Body of pancreas (tissue), 4 donors: Measurements from ENCODE around the gene CEND1. TPM values are rescaled to one million over a fixed set of nuclear protein-coding genes. Genes with fewer than 3 reads are reported as not detected.

Experiments
- ATAC-seq: fragments of 150-250 bp; one replicate; pipeline ENCODE4 v1.9.1; 2016
- DNase-seq, 4 donors: peaks; one replicate each; pipeline ENCODE4 v3.0.0-alpha.2; 2019
- H3K27ac ChIP-seq, 4 donors: fragments of 200-600 bp; sonication (generic); 1 replicate in 3 of 4; 2 replicates in 1 of 4; pipeline versions ENCODE4 v1.5.1 to v1.6.1; 2016 to 2019; ENCODE audit warnings: mild to moderate bottlenecking in 1 of 4, mixed read lengths in 1 of 4, moderate library complexity in 1 of 4
- H3K27me3 ChIP-seq, 2 donors: fragments of 200-600 bp; sonication (generic); one replicate each; pipeline ENCODE4 v1.6.0; 2016; ENCODE audit warnings: mild to moderate bottlenecking in 1 of 2
- H3K36me3 ChIP-seq, 2 donors: fragments of 200-600 bp; sonication (generic); replicated peaks in 1 of 2; 2 replicates each; pipeline ENCODE4 v1.5.1; 2016; ENCODE audit warnings: low read depth in 2 of 2; ENCODE audit not compliant: insufficient read depth in 1 of 2
- H3K4me1 ChIP-seq: fragments of 200-600 bp; sonication (generic); one replicate; pipeline ENCODE4 v1.6.0; 2016
- H3K4me3 ChIP-seq, 2 donors: fragments of 200-600 bp; sonication (generic); 1 replicate in 1 of 2; 2 replicates in 1 of 2; pipeline ENCODE4 v1.5.1; 2016 to 2019
- H3K9me3 ChIP-seq, 3 donors: fragments of 200-600 bp; sonication (generic); 1 replicate in 2 of 3; 2 replicates in 1 of 3; pipeline ENCODE4 v1.5.1; 2016
- POLR2A ChIP-seq, 3 donors: fragments of 450-650 bp; IDR thresholded peaks; one replicate each; pipeline ENCODE4 v1.6.1; 2016; ENCODE audit warnings: antibody characterized with exemption in 3 of 3, mild to moderate bottlenecking in 2 of 3
- WGBS, 2 donors: methylation state at CpG; one replicate each; pipeline ENCODE4 v1.1.5; 2017; 5-methylcytosine and 5-hydroxymethylcytosine counted together
- intact Hi-C: fragments of 100-400 bp; cut with DNase I; formaldehyde crosslinking; loops from one replicate; pipeline ENCODE4 v1.15.1; 2023
- total RNA-seq, 2 donors: library from RNA; depleted of rRNA; stranded (reverse); fragments of >200 nt; gene quantifications; one replicate each; pipeline ENCODE4 v1.1.0, GENCODE V29; 2016
- TF ChIP-seq, protein P1 (sequence below), 7 experiments: fragments of 450-650 bp in 4 of 7; fragments of 200-600 bp in 3 of 7; sonication (generic) in 3 of 7; IDR thresholded peaks; one replicate each; pipeline ENCODE4 v1.5.1; 2016 to 2019; ENCODE audit warnings: antibody characterized with exemption in 7 of 7

The CEND1 gene
- total RNA-seq, 2 donors from 2014 or later: 0.78 TPM; not detected in 1

DNA sequence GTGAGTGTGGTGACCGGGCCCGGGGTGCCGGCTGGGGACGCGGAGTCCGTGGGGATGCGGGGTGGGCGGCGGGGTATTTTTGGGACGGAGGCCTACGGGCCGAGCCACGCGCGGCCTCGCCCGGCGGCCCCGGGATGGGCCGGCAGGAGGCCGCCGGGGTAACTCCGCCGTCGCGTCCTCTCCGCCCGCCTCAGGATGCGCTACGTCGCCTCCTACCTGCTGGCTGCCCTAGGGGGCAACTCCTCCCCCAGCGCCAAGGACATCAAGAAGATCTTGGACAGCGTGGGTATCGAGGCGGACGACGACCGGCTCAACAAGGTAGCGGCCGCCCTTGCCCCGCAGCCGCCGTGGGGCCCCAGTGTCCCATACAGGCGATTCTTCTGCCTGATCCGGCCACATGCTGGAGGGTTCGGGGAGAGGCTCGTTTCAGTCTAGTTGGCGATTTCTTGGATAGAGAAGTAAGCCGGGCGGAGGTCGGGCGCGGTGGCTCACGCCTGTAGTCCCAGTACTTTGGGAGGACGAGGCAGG lies 20.2 kb upstream of the CEND1 start:
- Histone ChIP-seq H3K4me3 (peak overlapping the region; percentile 51 to 78), H3K27me3 (no peaks in the 10 kb centered on the region), H3K27ac (peak overlapping the region; percentile 93 to 100 (median 98)), H3K4me1 (peaks cover 32% of the 10 kb centered on the region), H3K9me3 (no peaks in the 10 kb centered on the region), H3K36me3 (peaks cover 0 to 12% of the 10 kb centered on the region in 2 donors)
- DNase-seq (no peak), ATAC-seq (no peak)
- WGBS, 2 donors: 0% methylated on average over 51 of the region's 55 CpGs; no CpG with 5 or more reads in 1 of the 2 donors
- intact Hi-C loops: no loop called here
- no peak for TF ChIP-seq POLR2A (IDR thresholded peaks at IDR 0.05)
- TF ChIP-seq, protein P1, sequence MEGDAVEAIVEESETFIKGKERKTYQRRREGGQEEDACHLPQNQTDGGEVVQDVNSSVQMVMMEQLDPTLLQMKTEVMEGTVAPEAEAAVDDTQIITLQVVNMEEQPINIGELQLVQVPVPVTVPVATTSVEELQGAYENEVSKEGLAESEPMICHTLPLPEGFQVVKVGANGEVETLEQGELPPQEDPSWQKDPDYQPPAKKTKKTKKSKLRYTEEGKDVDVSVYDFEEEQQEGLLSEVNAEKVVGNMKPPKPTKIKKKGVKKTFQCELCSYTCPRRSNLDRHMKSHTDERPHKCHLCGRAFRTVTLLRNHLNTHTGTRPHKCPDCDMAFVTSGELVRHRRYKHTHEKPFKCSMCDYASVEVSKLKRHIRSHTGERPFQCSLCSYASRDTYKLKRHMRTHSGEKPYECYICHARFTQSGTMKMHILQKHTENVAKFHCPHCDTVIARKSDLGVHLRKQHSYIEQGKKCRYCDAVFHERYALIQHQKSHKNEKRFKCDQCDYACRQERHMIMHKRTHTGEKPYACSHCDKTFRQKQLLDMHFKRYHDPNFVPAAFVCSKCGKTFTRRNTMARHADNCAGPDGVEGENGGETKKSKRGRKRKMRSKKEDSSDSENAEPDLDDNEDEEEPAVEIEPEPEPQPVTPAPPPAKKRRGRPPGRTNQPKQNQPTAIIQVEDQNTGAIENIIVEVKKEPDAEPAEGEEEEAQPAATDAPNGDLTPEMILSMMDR (IDR thresholded peaks at IDR 0.05): peak in 1 of 7 experiments; percentile 1

DNA sequence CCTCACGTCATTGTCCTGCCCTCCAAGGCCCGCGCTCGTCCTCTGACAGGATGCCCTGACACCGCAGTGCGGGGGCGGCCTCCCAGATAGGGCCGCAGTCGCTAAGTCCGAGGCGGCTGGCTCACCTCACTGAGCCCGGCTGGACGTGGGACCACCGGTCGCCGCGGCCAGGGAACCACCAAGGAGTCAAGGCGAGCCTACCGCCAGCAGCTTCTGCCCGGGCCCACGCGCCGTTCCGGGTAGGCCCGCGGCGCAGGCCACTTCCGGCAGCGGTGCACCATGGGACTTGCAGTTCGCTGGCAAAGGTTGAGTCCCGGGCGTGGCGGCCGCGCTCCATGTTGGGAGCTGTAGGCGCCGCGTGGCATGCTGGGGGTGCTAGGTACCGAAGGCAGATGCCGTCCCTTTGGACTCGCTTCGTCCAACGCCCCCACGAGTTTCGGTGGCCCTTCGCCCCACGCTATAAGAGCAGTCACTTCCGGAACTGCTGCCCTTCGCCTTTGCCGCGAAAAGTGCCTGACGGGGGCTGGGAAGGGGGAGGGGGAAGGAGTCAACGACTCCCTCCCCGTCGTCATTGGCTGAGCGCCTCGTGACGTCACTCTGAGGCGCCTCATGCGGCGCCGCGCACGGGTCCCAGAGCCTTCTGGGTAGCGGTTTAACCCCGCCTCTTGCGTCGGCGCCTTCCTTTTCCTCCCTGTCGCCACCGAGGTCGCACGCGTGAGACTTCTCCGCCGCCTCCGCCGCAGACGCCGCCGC lies 19.6 kb upstream of the CEND1 start, which contains the start of gene RPLP2:
TSS of gene RPLP2 (plus strand) at position 681 of the 753 bp plus-strand sequence. CDS start 268 bp downstream, outside the sequence.
- peaks cover 38% of the 10 kb centered on the region for H3K4me1 ChIP-seq
- WGBS, 2 donors: 0% methylated on average over 79 of the region's 81 CpGs; no CpG with 5 or more reads in 1 of the 2 donors
- peak; percentile 91 for ATAC-seq

DNA sequence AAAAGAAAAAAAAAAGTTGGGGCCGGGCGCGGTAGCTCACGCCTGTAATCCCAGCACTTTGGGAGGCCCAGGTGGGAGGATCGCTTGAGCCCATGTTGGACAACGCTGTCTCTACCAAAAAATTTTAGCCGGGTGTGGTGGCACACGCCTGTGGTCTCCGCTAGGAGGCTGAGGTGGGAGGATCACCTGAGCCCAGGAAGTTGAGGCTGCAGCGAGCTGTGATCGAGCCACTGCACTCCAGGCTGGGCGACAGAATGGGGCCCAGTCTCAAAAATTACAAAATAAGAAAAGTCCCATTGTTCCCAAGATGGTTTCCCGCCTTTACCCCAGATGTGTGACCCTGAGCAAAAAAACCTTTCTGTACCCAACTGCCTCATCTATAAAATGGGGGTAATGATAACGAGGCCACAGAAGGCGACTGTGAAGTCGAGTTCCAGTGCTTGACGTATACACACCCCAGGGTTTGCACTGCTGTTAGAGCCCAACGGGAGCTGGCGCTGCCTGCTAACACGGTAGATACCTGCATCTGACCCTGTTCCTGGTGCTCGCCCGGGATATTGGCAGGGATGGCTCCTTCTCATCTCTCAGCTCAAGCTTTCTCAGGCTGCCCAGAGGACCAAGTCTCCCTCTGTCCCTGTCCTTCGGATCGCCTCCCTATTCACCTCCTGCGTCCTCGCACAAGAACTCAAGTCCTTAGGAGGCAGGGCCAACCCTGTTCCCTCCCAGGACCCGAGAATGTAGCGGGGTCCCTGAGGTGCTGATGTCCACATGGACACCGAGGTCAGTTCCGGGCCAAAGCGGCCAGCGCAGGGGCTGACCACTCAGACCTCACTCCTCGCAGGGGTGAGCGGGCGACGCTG lies 18.8 kb upstream of the CEND1 start:
- H3K27ac ChIP-seq: peak overlapping the region; percentile 93 to 100 (median 98)
- no peaks in the 10 kb centered on the region for H3K27me3 ChIP-seq
- H3K4me3 ChIP-seq: peak overlapping the region; percentile 51 to 78
- 34 to 55% methylated on average over 21 to 35 of the region's 36 CpGs for WGBS, 2 donors
- intact Hi-C loops: no loop called here
- no peaks in the 10 kb centered on the region for H3K9me3 ChIP-seq
- DNase-seq (no peak), ATAC-seq (no peak)
- H3K36me3 ChIP-seq: peaks cover 0 to 12% of the 10 kb centered on the region in 2 donors
- H3K4me1 ChIP-seq: peaks cover 46% of the 10 kb centered on the region
- TF ChIP-seq POLR2A (IDR thresholded peaks at IDR 0.05): no peak
- TF ChIP-seq, protein P1 (IDR thresholded peaks at IDR 0.05): no peak

More for the DNA sequence above, 19.6 kb upstream of the CEND1 start, which contains the start of gene RPLP2:
- Histone ChIP-seq H3K27me3 (no peaks in the 10 kb centered on the region), H3K9me3 (no peaks in the 10 kb centered on the region), H3K36me3 (peaks cover 0 to 12% of the 10 kb centered on the region in 2 donors), H3K4me3 (peak within 1 kb of the TSS; percentile 51 to 78), H3K27ac (peak within 1 kb of the TSS; percentile 93 to 100 (median 98))
- intact Hi-C loops: no loop called here
- TF ChIP-seq, protein P1 (IDR thresholded peaks at IDR 0.05): peak in 2 of 7 experiments; percentile 2 to 19
- TF ChIP-seq POLR2A (IDR thresholded peaks at IDR 0.05): peak; percentile 82 to 90 (median 90)
- peak; percentile 98 to 99 (median 98) for DNase-seq

DNA sequence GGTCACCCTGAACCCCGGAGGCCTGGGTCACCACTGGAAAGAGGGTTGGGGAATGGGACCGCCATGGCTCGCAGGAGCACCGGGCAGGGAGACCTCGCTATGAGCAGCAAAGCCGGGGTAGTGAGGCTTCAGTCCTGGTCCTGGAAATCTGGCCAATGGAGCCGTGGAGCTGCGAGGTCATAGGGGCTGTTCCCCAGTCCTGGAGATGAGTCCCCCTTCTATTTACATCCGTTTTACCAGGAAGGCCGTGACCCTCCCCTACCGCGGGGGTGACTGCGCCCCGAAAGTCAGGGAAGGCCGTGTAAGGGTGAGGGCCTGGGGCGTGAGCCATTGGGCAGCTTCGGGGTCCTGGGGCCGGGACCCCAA lies 14.7 kb upstream of the CEND1 start:
- H3K9me3 ChIP-seq: no peaks in the 10 kb centered on the region
- peak overlapping the region; percentile 83 to 92 (median 87) for H3K27ac ChIP-seq
- H3K27me3 ChIP-seq: no peaks in the 10 kb centered on the region
- ATAC-seq (no peak), DNase-seq (no peak)
- TF ChIP-seq, protein P1 (IDR thresholded peaks at IDR 0.05): no peak
- TF ChIP-seq POLR2A (IDR thresholded peaks at IDR 0.05): no peak
- peaks cover 35% of the 10 kb centered on the region for H3K4me1 ChIP-seq
- H3K36me3 ChIP-seq: no peaks in the 10 kb centered on the region
- peak overlapping the region in 1 of 2 donors; percentile 26 for H3K4me3 ChIP-seq
- 11 to 20% methylated on average over 13 to 18 of the region's 18 CpGs for WGBS, 2 donors
- intact Hi-C loops: no loop called here
